ENCODE results near the gene SLAMF6. TPM values are rescaled to one million over a fixed set of nuclear protein-coding genes. Genes with fewer than 3 reads are reported as not detected.

Gene SLAMF6
- total and polyA plus RNA-seq, 2 experiments from 2014 or later: not detected

- Histone ChIP-seq H3K4me3 (no peak overlapping the region), H3K27me3 (no peaks in the 10 kb centered on the region), H3K4me1 (ENCODE audit: insufficient read depth) (no peaks in the 10 kb centered on the region), H4K20me1 (ENCODE audit: insufficient read depth, poor library complexity, severe bottlenecking) (no peaks in the 10 kb centered on the region), H3K9me3 (ENCODE audit: low read depth) (no peaks in the 10 kb centered on the region), H2AFZ (no peak overlapping the region), H3K4me2 (no peak overlapping the region), H3K27ac (peak overlapping the region; percentile 32), H3K79me2 (no peaks in the 10 kb centered on the region), H3K9me2 (replicated peaks; ENCODE audit: insufficient read depth) (no peaks in the 10 kb centered on the region), H3K36me3 (replicated peaks; ENCODE audit: insufficient read depth, low read depth) (no peaks in the 10 kb centered on the region)
- TF ChIP-seq CTCF (IDR thresholded peaks at IDR 0.05; ENCODE audit: poor library complexity) (no peak), EZH2phosphoT487 (IDR thresholded peaks at IDR 0.05; ENCODE audit: low read depth, severe bottlenecking, unreplicated experiment) (no peak), EZH2 (IDR thresholded peaks at IDR 0.05; ENCODE audit: borderline replicate concordance) (no peak)
- no peak for DNase-seq (ENCODE audit: low spot score)
- WGBS (ENCODE audit: low lambda C conversion rate, missing lambda C conversion rate): 68% methylated on average over 8 of the region's 8 CpGs
These were observed 76.0 kb downstream of the SLAMF6 start for GRCh38 chr1:160446945-160447600.

DNA sequence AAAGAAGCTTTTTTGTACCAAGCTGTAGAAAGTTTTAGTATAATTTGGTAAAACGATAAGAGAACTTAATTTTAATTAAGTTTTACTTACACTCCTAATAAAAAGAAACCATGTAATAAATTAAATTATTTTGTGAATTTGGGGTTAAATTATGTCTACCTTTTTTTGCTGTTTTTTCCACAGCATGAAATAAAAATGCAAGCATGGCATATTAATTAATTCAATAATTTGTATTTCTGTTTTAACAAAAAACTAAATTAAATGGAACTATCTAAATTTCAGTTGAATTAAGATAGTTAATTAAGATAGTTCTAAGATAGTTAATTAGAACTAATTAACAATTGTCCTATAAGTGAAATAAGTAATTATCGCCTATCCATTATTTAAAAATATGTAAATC is 83.3 kb downstream of the SLAMF6 start:
- TF ChIP-seq EZH2 (IDR thresholded peaks at IDR 0.05; ENCODE audit: borderline replicate concordance) (no peak), EZH2phosphoT487 (IDR thresholded peaks at IDR 0.05; ENCODE audit: low read depth, severe bottlenecking, unreplicated experiment) (no peak), CTCF (IDR thresholded peaks at IDR 0.05; ENCODE audit: poor library complexity) (no peak)
- Histone ChIP-seq H3K4me3 (no peak overlapping the region), H4K20me1 (ENCODE audit: insufficient read depth, poor library complexity, severe bottlenecking) (no peaks in the 10 kb centered on the region), H3K27me3 (peaks cover 5% of the 10 kb centered on the region), H3K4me2 (no peak overlapping the region), H3K9me2 (replicated peaks; ENCODE audit: insufficient read depth) (no peaks in the 10 kb centered on the region), H3K4me1 (ENCODE audit: insufficient read depth) (no peaks in the 10 kb centered on the region), H2AFZ (no peak overlapping the region), H3K79me2 (no peaks in the 10 kb centered on the region), H3K36me3 (replicated peaks; ENCODE audit: insufficient read depth, low read depth) (no peaks in the 10 kb centered on the region), H3K27ac (no peak overlapping the region), H3K9me3 (ENCODE audit: low read depth) (no peaks in the 10 kb centered on the region)
- DNase-seq (ENCODE audit: low spot score): no peak
- WGBS (ENCODE audit: low lambda C conversion rate, missing lambda C conversion rate): 66% methylated on average over 2 of the region's 2 CpGs

DNA sequence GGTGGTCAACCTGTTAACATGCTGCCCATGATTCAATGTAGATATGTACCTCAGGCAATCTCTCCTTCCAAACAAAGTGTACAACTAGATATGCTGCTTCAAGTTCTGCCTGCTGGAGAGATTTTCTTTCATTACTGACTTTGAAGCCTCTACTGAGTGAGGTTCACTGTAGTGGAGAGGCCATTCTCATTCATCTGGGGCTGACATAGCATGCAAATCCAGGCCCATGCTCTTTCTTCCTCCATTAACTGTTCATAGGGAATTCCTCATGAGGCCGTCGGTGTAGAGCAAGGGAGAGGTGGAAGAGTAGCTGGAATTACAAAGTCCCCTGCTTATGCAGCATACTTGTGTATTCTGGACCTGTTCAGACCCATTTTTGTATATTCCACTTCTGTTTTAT is 84.1 kb downstream of the SLAMF6 start:
- H3K36me3 ChIP-seq (replicated peaks; ENCODE audit: insufficient read depth, low read depth): no peaks in the 10 kb centered on the region
- no peak overlapping the region for H2AFZ ChIP-seq
- no peak overlapping the region for H3K27ac ChIP-seq
- TF ChIP-seq EZH2 (IDR thresholded peaks at IDR 0.05; ENCODE audit: borderline replicate concordance) (no peak), EZH2phosphoT487 (IDR thresholded peaks at IDR 0.05; ENCODE audit: low read depth, severe bottlenecking, unreplicated experiment) (no peak), CTCF (IDR thresholded peaks at IDR 0.05; ENCODE audit: poor library complexity) (no peak)
- H3K79me2 ChIP-seq: no peaks in the 10 kb centered on the region
- H3K9me2 ChIP-seq (replicated peaks; ENCODE audit: insufficient read depth): no peaks in the 10 kb centered on the region
- H3K4me1 ChIP-seq (ENCODE audit: insufficient read depth): no peaks in the 10 kb centered on the region
- WGBS (ENCODE audit: low lambda C conversion rate, missing lambda C conversion rate): 94% methylated on average over 2 of the region's 2 CpGs
- no peak overlapping the region for H3K4me3 ChIP-seq
- H3K4me2 ChIP-seq: no peak overlapping the region
- no peaks in the 10 kb centered on the region for H3K9me3 ChIP-seq (ENCODE audit: low read depth)
- no peak for DNase-seq (ENCODE audit: low spot score)
- peaks cover 5% of the 10 kb centered on the region for H3K27me3 ChIP-seq
- no peaks in the 10 kb centered on the region for H4K20me1 ChIP-seq (ENCODE audit: insufficient read depth, poor library complexity, severe bottlenecking)

Measured in hepatocyte (in vitro differentiated cells).